AG09309 (cell line): Measurements from ENCODE around the gene PLBD1.

Source experiments
- DNase-seq: peaks from one replicate; pipeline ENCODE4 v3.0.0-alpha.2; 2010; ENCODE audit warnings: low read depth
- H3K4me3 ChIP-seq: 2 replicates; pipeline ENCODE4 v1.5.1; 2011; ENCODE audit warnings: mild to moderate bottlenecking, low read depth, low read length, moderate library complexity; ENCODE audit not compliant: control insufficient read depth
- TF ChIP-seq, protein P1 (sequence below): IDR thresholded peaks from 2 replicates; pipeline ENCODE4 v1.5.1; 2011; ENCODE audit warnings: mild to moderate bottlenecking, low read depth, low read length, inconsistent platforms; ENCODE audit not compliant: insufficient read depth, control insufficient read depth; ENCODE audit errors: missing control alignments

The PLBD1 gene

DNA sequence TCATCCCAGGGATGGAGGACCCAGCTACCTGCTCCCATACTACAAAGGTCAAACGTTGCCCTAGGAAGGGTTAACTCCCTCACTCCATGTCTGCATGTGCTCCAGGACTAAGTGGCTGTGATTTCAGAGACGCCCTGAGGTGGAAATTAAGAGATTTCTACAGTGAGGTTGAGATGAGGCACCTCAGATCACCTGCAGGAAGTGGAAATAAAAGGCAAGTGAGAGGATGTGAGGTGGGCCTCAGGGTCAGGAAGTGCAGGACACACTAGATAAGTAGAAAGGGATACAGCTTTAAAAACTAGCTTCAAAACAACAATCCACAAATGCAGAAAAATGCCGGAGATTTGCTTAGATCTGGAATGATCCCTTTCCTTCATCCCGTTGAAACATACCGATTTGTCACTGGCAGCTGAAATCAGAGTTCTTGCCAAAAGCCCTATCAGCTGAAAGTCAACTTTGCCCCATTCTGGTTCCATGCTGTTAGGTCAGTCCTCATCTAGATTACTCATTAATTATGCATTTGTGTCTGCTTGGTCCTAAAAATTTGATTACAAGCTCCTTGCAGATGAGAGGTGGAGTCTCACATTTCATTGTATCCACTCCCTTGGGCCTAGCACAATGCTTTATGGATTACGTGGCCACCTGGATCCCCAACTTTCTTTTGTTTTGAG, 6.6 kb downstream of the PLBD1 start:
- no peak for DNase-seq
- TF ChIP-seq, protein P1, sequence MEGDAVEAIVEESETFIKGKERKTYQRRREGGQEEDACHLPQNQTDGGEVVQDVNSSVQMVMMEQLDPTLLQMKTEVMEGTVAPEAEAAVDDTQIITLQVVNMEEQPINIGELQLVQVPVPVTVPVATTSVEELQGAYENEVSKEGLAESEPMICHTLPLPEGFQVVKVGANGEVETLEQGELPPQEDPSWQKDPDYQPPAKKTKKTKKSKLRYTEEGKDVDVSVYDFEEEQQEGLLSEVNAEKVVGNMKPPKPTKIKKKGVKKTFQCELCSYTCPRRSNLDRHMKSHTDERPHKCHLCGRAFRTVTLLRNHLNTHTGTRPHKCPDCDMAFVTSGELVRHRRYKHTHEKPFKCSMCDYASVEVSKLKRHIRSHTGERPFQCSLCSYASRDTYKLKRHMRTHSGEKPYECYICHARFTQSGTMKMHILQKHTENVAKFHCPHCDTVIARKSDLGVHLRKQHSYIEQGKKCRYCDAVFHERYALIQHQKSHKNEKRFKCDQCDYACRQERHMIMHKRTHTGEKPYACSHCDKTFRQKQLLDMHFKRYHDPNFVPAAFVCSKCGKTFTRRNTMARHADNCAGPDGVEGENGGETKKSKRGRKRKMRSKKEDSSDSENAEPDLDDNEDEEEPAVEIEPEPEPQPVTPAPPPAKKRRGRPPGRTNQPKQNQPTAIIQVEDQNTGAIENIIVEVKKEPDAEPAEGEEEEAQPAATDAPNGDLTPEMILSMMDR = no peak
- no peak overlapping the region for H3K4me3 ChIP-seq

- DNase-seq = no peak
- TF ChIP-seq, protein P1 = no peak
- H3K4me3 ChIP-seq = no peak overlapping the region
Measured at GRCh38 chr12:14558473-14558959, 9.2 kb downstream of the PLBD1 start.

DNA sequence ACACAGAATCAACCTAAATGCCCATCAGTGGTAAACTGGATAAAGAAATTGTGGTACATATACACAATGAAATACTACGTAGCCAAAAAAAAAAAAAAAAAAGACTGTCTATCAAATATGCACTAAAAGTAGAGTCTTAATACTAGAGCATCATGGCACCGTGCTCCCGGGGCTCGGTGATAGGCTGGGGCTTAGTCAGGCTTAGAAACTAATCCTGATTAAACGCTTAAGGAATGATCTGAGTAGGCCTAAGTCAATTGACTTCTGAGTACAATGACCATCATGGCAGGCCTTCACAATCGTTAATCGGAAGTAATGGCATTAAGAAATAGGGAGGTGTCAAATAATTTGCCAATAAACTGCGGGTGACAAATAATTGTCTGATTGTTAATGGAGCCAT, 9.7 kb downstream of the PLBD1 start:
- no peak overlapping the region for H3K4me3 ChIP-seq
- DNase-seq = no peak
- TF ChIP-seq, protein P1 = no peak

- no peak for DNase-seq
- TF ChIP-seq, protein P1 = no peak
- H3K4me3 ChIP-seq = no peak overlapping the region
Measured at GRCh38 chr12:14554281-14555007, 13.2 kb downstream of the PLBD1 start.

DNA sequence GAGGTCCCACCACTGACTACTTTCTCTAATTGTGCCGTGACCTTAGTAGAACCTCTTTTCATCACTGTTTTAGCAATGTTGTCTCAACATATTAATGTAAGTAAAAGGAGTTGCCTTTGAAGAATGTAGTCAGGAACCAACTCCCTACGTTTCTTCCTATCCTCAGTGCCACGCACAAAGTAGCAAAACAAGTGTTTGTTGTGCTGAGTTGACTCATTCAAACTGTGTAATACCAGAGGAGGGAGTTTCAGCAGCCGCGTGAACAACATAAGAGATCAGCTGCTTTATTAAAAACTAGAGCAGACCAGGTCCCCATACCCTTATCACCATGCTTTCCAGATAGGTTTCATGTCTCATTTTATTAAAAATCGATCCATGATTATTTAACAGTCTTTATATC, 19.1 kb downstream of the PLBD1 start:
- TF ChIP-seq, protein P1 = no peak
- H3K4me3 ChIP-seq = no peak overlapping the region
- DNase-seq = no peak

- DNase-seq = no peak
- TF ChIP-seq, protein P1 = no peak
- no peak overlapping the region for H3K4me3 ChIP-seq
Measured at GRCh38 chr12:14547571-14547970, 20.1 kb downstream of the PLBD1 start.
